GM10266 (cell line): ENCODE results near the gene ERBB4.

Experiments used
- DNase-seq: peaks from one replicate; pipeline ENCODE4 v3.0.0; 2012; ENCODE audit errors: extremely low spot score
- CTCF ChIP-seq: IDR thresholded peaks from 2 replicates; pipeline ENCODE4 v1.5.1; 2012; ENCODE audit warnings: mild to moderate bottlenecking, low read depth; ENCODE audit not compliant: control insufficient read depth, insufficient read depth; ENCODE audit errors: missing control alignments

The ERBB4 gene

GRCh38 chr2:211344289-211344688 lies 1194.3 kb downstream of the ERBB4 start:
- TF ChIP-seq CTCF: no peak
- DNase-seq: no peak

- TF ChIP-seq CTCF: no peak
- DNase-seq: no peak
Observed at GRCh38 chr2:211333377-211333776, 1205.2 kb downstream of the ERBB4 start.

- no peak for TF ChIP-seq CTCF
- DNase-seq: no peak
Observed at GRCh38 chr2:211331736-211332135, 1206.9 kb downstream of the ERBB4 start.

GRCh38 chr2:211329882-211330281 lies 1208.7 kb downstream of the ERBB4 start:
- TF ChIP-seq CTCF: no peak
- no peak for DNase-seq

- TF ChIP-seq CTCF: no peak
- DNase-seq: no peak
Observed at GRCh38 chr2:211329421-211329820, 1209.2 kb downstream of the ERBB4 start.

- TF ChIP-seq CTCF: no peak
- no peak for DNase-seq
Observed at GRCh38 chr2:211328126-211328525, 1210.5 kb downstream of the ERBB4 start.
